HCT116 (cell line): ENCODE results near the gene TOB2. TPM values are rescaled to one million over a fixed set of nuclear protein-coding genes. Genes with fewer than 3 reads are reported as not detected.

Experiments
- ATAC-seq: fragments of 200-7000 bp; cut with Tn5 transposase; 2 replicates; pipeline ENCODE4 v1.9.1; 2020; ENCODE audit warnings: mild to moderate bottlenecking, moderate library complexity
- BruUV-seq: library from RNA; stranded (reverse); fragments of 400-500 nt; replicated peaks from 2 replicates; lab custom pipeline; 2021; lab: Mats Ljungman, UMichigan
- CTCF ChIA-PET: fragments of 300-600 bp; sonication (Branson Sonifier 250); formaldehyde crosslinking; loops from one replicate; lab custom pipeline; 2021; ENCODE audit warnings: antibody characterized with exemption; lab: Charles Lee
- POLR2A ChIA-PET: fragments of 300-600, 350-600 bp; sonication (Branson Sonifier 250); formaldehyde crosslinking; loops from one replicate; lab custom pipeline; 2021; ENCODE audit warnings: antibody characterized with exemption; lab: Charles Lee
- RAD21 ChIA-PET, 2 experiments: fragments of 300-600 bp; sonication (Branson Sonifier 250); formaldehyde crosslinking; loops; one replicate each; lab custom pipeline; 2023; ENCODE audit warnings: low total read pairs in 2 of 2; ENCODE audit not compliant: uncharacterized antibody in 2 of 2, unreplicated experiment in 2 of 2, low non-redundant PET in 1 of 2; lab: Charles Lee
- DNase-seq: peaks from one replicate; pipeline ENCODE4 v3.0.0-alpha.2; 2010; ENCODE audit warnings: low read depth, low spot score
- H2AFZ ChIP-seq: fragments of 200-600 bp; shearing (Covaris generic), sonication (generic); 2 replicates; pipeline ENCODE4 v1.6.1; 2017; ENCODE audit warnings: low read depth, mixed run types, mixed read lengths, antibody characterized with exemption, low read length; ENCODE audit not compliant: poor library complexity, severe bottlenecking
- H3K27ac ChIP-seq: 2 replicates; pipeline ENCODE4 v1.5.1; 2012; ENCODE audit warnings: low read depth, low read length
- H3K27me3 ChIP-seq: fragments of 200-600 bp; sonication (generic); 2 replicates; pipeline ENCODE4 v1.6.1; 2016; ENCODE audit warnings: mixed run types, low read length, mixed read lengths; ENCODE audit not compliant: insufficient read depth
- H3K36me3 ChIP-seq, 2 experiments: fragments of 200-500 bp in 1 of 2; fragments of 200-600 bp in 1 of 2; sonication (Bioruptor generic) in 1 of 2; sonication (generic) in 1 of 2; 2 replicates each; pipeline versions ENCODE4 v1.5.1 to v1.6.1; 2014 to 2016; ENCODE audit warnings: low read length in 2 of 2, inconsistent platforms in 1 of 2, mixed read lengths in 1 of 2, mixed run types in 1 of 2; ENCODE audit not compliant: insufficient read depth in 2 of 2, control insufficient read depth in 1 of 2
- H3K4me1 ChIP-seq, 2 experiments: fragments of 200-600 bp in 1 of 2; sonication (generic) in 1 of 2; 2 replicates each; pipeline versions ENCODE4 v1.5.1 to v1.6.1; 2012 to 2017; ENCODE audit warnings: low read length in 2 of 2, inconsistent platforms in 1 of 2, mild to moderate bottlenecking in 1 of 2, mixed read lengths in 1 of 2, mixed run types in 1 of 2, moderate library complexity in 1 of 2; ENCODE audit not compliant: insufficient read depth in 2 of 2, control insufficient read depth in 1 of 2
- H3K4me2 ChIP-seq: fragments of 200-600 bp; sonication (generic); 2 replicates; pipeline ENCODE4 v1.6.1; 2017; ENCODE audit warnings: mixed run types, low read length, mixed read lengths
- H3K4me3 ChIP-seq, 2 experiments: fragments of 200-600 bp in 1 of 2; sonication (generic) in 1 of 2; replicated peaks in 1 of 2; 2 replicates each; pipeline ENCODE4 v1.5.1; 2011 to 2016; ENCODE audit warnings: low read length in 2 of 2, control low read depth in 1 of 2, low read depth in 1 of 2, mild to moderate bottlenecking in 1 of 2, mixed read lengths in 1 of 2, mixed run types in 1 of 2
- H3K79me2 ChIP-seq: fragments of 200-600 bp; sonication (generic); 2 replicates; pipeline ENCODE4 v1.6.1; 2017; ENCODE audit warnings: mild to moderate bottlenecking, mixed run types, low read length, moderate library complexity, mixed read lengths; ENCODE audit not compliant: insufficient read depth
- H3K9ac ChIP-seq: fragments of 200-600 bp; sonication (generic); 2 replicates; pipeline ENCODE4 v1.6.1; 2016; ENCODE audit warnings: low read length, mixed read lengths
- H3K9me2 ChIP-seq: fragments of 200-600 bp; sonication (generic), shearing (Covaris generic); 2 replicates; pipeline ENCODE4 v1.6.1; 2017; ENCODE audit warnings: mixed run types, mild to moderate bottlenecking, moderate library complexity; ENCODE audit not compliant: insufficient read depth
- H3K9me3 ChIP-seq, 2 experiments: fragments of 200-500 bp in 1 of 2; fragments of 200-600 bp in 1 of 2; sonication (Bioruptor generic) in 1 of 2; sonication (generic) in 1 of 2; 2 replicates each; pipeline ENCODE4 v1.6.1; 2014 to 2017; ENCODE audit warnings: low read length in 2 of 2, mixed read lengths in 2 of 2, inconsistent platforms in 1 of 2, low read depth in 1 of 2, mild to moderate bottlenecking in 1 of 2, mixed run types in 1 of 2, moderate library complexity in 1 of 2; ENCODE audit not compliant: control insufficient read depth in 1 of 2, insufficient read depth in 1 of 2
- H4K20me1 ChIP-seq: fragments of 200-600 bp; sonication (generic), shearing (Covaris generic); 2 replicates; pipeline ENCODE4 v1.6.1; 2017; ENCODE audit warnings: mixed run types, mild to moderate bottlenecking, moderate library complexity; ENCODE audit not compliant: insufficient read depth
- CEBPB ChIP-seq: IDR thresholded peaks from 2 replicates; pipeline ENCODE4 v1.6.1; 2012; ENCODE audit warnings: low read depth
- EGR1 ChIP-seq: IDR thresholded peaks from 2 replicates; pipeline ENCODE4 v1.6.1; 2012; ENCODE audit warnings: low read depth
- ELF1 ChIP-seq: IDR thresholded peaks from 2 replicates; pipeline ENCODE4 v1.6.1; 2012; ENCODE audit warnings: low read depth, borderline replicate concordance
- EZH2phosphoT487 ChIP-seq: fragments of 200-600 bp; IDR thresholded peaks from 2 replicates; pipeline ENCODE4 v1.6.1; 2018; ENCODE audit warnings: antibody characterized with exemption, borderline replicate concordance
- FOSL1 ChIP-seq: IDR thresholded peaks from 2 replicates; pipeline ENCODE4 v1.6.1; 2012; ENCODE audit warnings: low read depth
- JUND ChIP-seq: IDR thresholded peaks from 2 replicates; pipeline ENCODE4 v1.6.1; 2012
- POLR2AphosphoS5 ChIP-seq: IDR thresholded peaks from 2 replicates; pipeline ENCODE4 v1.6.1; 2011; ENCODE audit warnings: mild to moderate bottlenecking, low read depth, low read length, moderate library complexity
- RAD21 ChIP-seq: IDR thresholded peaks from 2 replicates; pipeline ENCODE4 v1.6.1; 2012; ENCODE audit warnings: low read depth, mild to moderate bottlenecking
- SIN3A ChIP-seq: IDR thresholded peaks from 2 replicates; pipeline ENCODE4 v1.6.1; 2012; ENCODE audit warnings: low read depth
- ZFX ChIP-seq: fragments of 450-650 bp; IDR thresholded peaks from 2 replicates; pipeline ENCODE4 v1.6.1; 2017
- intact Hi-C: fragments of 100-400 bp; cut with micrococcal nuclease; formaldehyde crosslinking; loops from 2 replicates; pipeline ENCODE4 v1.10.0; 2022
- total RNA-seq: library from RNA; stranded (reverse); gene quantifications from one replicate; pipeline ENCODE4 v1.2.1, GENCODE V29; 2021; ENCODE audit not compliant: unreplicated experiment
- TF ChIP-seq, protein P1 (sequence below): IDR thresholded peaks from 2 replicates; pipeline ENCODE4 v1.6.1; 2011; ENCODE audit warnings: mild to moderate bottlenecking, low read length, moderate library complexity; ENCODE audit not compliant: insufficient replicate concordance; ENCODE audit errors: extremely low read depth
- TF ChIP-seq, protein P2 (sequence below): IDR thresholded peaks from 2 replicates; pipeline ENCODE4 v1.6.1; 2012

The TOB2 gene
- total RNA-seq, 1 experiment from 2014 or later = 55.2 TPM

DNA sequence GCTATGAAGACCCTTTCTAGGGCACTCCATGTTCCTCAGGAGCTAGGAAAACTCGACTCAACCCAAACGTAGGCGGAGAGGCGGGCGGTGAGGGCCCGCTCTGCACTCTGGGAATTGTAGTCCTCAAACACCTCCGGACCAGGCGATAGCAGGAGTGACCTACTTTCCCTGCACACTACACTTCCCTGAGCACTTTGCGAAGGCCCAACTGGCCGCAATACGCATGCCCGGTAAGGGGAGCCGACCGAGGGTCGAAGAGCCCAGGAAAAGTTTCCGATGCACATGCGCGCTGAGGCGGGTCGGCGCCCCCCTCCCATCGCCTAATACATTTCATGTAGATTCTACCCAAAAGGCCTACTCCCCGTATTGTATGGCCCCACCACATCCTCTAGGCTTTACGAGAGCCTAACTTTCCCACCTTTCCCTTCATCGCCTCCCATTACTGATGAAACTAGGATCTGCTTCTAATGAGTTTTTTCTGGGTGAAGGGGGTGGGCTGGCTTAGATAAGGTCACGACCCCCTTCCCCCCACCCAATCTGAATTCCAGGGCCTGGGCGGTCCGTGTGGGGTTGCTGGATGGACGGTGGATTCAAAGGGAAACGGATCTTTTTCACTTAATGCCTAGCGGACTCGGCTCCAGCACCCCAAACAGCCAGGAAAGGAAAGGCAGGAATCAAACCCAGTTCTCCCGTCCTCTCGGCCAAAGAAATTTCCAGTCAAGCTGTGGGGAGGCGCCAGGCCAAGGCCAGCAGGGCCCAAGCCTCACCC, 2.1 kb downstream of the TOB2 start:
- no TSS peak for BruUV-seq
- H3K4me2 ChIP-seq = peak overlapping the region; percentile 99
- H3K27ac ChIP-seq = peak overlapping the region; percentile 100
- H3K9ac ChIP-seq = peak overlapping the region; percentile 96
- no peaks in the 10 kb centered on the region for H4K20me1 ChIP-seq
- H3K27me3 ChIP-seq = no peaks in the 10 kb centered on the region
- CTCF ChIA-PET = interaction anchor here (0.8 kb wide), 1 partner anchor 73 kb away, joined by 5 read pairs; no protein-coding TSS in a partner anchor
- H3K9me2 ChIP-seq = no peaks in the 10 kb centered on the region
- TF ChIP-seq POLR2AphosphoS5 (peak; percentile 51; the same call in 1 of the 2 replicates), EZH2phosphoT487 (no peak), ZFX (0 out of 2 replicates have a peak, but pooled peaks have one; percentile 13)
- H3K4me1 ChIP-seq = peaks cover 5 to 29% of the 10 kb centered on the region in 2 experiments; a peak in 3 of 4 replicates
- no peaks in the 10 kb centered on the region for H3K9me3 ChIP-seq
- H2AFZ ChIP-seq = no peak overlapping the region
- POLR2A ChIA-PET = interaction anchor here (1.1 to 5.0 kb wide), 2 partner anchors 24 to 158 kb away, joined by 3 to 57 read pairs; partner anchors contain the start of genes ACO2, PHF5A and RANGAP1
- H3K79me2 ChIP-seq = peaks cover 68% of the 10 kb centered on the region
- H3K4me3 ChIP-seq = peak overlapping the region; percentile 93 to 94
- peaks cover 5 to 14% of the 10 kb centered on the region in 2 experiments; a peak in 3 of 4 replicates for H3K36me3 ChIP-seq
- DNase-seq = peak; percentile 78
- ATAC-seq = peak; percentile 44
- RAD21 ChIA-PET = no interaction called here
- intact Hi-C loops = loop anchor here (10.0 kb wide), 1 partner anchor 350 kb away; the partner anchor contains the start of gene EP300

GRCh38 chr22:41442240-41442792, 4.3 kb downstream of the TOB2 start:
- no peaks in the 10 kb centered on the region for H3K9me2 ChIP-seq
- no peaks in the 10 kb centered on the region for H3K9me3 ChIP-seq
- ChIA-PET RAD21 (no interaction called here), POLR2A (no interaction called here), CTCF (no interaction called here)
- BruUV-seq = no TSS peak
- H3K79me2 ChIP-seq = peaks cover 86% of the 10 kb centered on the region
- no peak overlapping the region for H3K4me3 ChIP-seq
- no peak overlapping the region for H3K4me2 ChIP-seq
- no peak overlapping the region for H3K9ac ChIP-seq
- intact Hi-C loops = loop anchor here (10.0 kb wide), 1 partner anchor 348 kb away; the partner anchor contains the start of gene EP300
- no peaks in the 10 kb centered on the region for H3K27me3 ChIP-seq
- TF ChIP-seq SIN3A (no peak), ELF1 (no peak), ZFX (no peak), CEBPB (no peak), EGR1 (no peak), RAD21 (no peak), JUND (no peak), FOSL1 (no peak)
- TF ChIP-seq, protein P1, sequence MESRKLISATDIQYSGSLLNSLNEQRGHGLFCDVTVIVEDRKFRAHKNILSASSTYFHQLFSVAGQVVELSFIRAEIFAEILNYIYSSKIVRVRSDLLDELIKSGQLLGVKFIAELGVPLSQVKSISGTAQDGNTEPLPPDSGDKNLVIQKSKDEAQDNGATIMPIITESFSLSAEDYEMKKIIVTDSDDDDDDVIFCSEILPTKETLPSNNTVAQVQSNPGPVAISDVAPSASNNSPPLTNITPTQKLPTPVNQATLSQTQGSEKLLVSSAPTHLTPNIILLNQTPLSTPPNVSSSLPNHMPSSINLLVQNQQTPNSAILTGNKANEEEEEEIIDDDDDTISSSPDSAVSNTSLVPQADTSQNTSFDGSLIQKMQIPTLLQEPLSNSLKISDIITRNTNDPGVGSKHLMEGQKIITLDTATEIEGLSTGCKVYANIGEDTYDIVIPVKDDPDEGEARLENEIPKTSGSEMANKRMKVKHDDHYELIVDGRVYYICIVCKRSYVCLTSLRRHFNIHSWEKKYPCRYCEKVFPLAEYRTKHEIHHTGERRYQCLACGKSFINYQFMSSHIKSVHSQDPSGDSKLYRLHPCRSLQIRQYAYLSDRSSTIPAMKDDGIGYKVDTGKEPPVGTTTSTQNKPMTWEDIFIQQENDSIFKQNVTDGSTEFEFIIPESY = no peak
- TF ChIP-seq, protein P2, sequence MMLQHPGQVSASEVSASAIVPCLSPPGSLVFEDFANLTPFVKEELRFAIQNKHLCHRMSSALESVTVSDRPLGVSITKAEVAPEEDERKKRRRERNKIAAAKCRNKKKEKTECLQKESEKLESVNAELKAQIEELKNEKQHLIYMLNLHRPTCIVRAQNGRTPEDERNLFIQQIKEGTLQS = no peak
- no peak overlapping the region for H3K27ac ChIP-seq
- no peak for DNase-seq
- H3K4me1 ChIP-seq = peaks cover 3 to 20% of the 10 kb centered on the region in 2 experiments; a peak in 2 of 4 replicates
- H3K36me3 ChIP-seq = peaks cover 10 to 14% of the 10 kb centered on the region in 2 experiments; a peak in 3 of 4 replicates
- ATAC-seq = no peak
- H4K20me1 ChIP-seq = no peaks in the 10 kb centered on the region
- H2AFZ ChIP-seq = no peak overlapping the region
